GM21786 (cell line): ENCODE measurements around the gene PHF10.
"Not testable (repeated sequence)": the region's sequence is repeated elsewhere in the genome, so short reads cannot be mapped to it uniquely, and the experiment has no call there.

Source experiments
- ATAC-seq: cut with Tn5 transposase; IDR thresholded peaks from one replicate; pipeline ENCODE4 v1.9.1; 2021; ENCODE audit not compliant: unreplicated experiment

The PHF10 gene

GRCh38 chr6:169724494-169725124 is at the start of gene PHF10:
PHF10 (minus strand) TSS chr6:169724500; CDS start chr6:169723931, 569 bp downstream.
- ATAC-seq, result peak; percentile 36

DNA sequence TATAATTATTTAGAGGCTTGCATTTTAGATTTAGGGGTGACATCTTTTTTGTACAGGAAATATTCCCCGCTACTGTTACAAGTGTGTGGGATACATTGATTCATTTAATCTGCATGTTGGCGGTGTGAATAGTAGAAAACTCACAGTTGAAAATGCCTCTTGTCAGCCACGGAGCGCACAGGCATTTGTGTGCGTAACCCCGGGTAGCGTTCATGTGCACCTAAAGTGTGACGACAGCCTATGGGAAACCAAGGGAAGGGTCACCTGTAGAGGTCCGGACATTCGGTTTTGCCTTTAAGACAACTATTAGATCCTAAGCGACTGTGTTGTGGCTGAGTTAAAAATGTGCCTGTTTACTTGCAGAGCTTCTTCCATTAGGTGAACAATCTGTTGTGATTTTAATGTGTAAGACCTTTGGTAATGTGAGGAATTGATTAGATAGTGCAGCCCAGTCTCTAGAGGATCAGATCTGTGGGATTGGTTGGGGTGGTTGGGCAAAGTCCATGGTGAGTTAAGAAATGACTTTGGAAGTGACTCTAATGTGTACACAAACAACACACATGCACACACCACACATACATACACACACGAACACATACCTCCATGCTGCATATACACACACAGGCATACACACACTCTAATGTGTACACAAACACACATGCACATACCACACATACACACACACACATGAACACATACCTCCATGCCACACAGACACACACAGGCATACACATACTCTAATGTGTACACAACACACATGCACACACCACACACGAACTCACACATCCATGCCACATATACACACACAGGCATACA is 42.8 kb upstream of the PHF10 start:
- ATAC-seq, result no peak

DNA sequence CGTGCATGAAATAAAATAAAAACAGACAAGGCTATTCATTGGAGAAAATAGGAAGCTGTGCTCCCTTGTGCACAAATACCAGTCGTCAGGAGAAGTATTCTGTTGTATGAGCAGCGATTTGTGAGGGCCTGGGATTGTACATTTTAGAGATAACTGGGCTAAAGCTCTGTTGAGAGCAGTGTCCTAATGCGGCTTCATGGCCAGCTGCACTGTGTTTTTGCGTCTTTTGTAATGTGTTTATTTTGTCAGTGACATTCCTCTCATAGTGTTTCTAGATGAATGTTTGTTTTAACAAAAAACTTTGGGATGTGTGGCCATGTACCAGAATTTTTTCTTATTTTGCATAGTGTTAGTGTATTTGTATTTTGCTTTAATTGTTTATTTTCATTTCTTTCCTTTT is 41.9 kb upstream of the PHF10 start:
- no peak for ATAC-seq

GRCh38 chr6:169765789-169766188 is 41.5 kb upstream of the PHF10 start:
- ATAC-seq, result not testable (repeated sequence)

DNA sequence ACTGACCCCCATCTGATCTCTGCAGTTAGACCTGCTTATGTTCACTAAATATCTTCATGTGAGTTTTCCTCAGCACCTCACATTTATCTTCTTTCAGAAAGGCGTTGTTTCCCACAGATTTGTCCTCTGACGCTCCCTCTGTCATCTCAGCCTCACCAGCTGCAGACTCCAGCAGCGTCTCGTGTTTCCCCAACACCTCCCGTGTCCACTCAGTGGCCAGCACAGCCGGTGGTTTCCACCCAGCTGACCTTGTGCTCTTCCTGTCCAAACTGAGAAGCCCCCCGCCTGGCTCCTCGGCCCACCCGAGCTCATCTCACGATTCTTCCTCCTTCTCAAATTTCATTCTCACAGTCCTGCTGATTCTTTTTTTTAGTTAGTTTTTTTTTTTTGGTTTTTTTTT is 39.6 kb upstream of the PHF10 start:
- no peak for ATAC-seq

DNA sequence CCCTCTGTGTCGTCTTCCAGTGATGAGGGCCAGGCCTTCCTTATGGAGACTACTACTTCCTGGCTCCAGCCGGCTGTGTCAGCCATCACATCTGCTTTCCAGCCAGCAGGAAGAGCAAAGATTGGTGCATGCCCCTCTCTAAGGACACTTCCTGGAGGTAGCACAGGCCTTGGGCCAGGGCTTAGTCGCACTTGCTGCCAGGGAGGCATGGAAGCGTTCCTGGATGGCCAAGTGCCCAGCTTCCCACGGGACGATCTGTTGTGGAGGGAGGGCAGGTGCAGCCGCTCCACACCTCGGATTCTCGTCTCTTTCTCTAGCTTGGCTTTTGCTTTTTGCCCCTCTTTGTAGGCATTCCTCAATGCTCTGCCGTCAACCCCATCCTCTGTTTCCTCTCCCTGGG is 39.0 kb upstream of the PHF10 start:
- ATAC-seq, result no peak

GRCh38 chr6:169755162-169755561 is 30.9 kb upstream of the PHF10 start:
- ATAC-seq, result no peak

GRCh38 chr6:169752074-169752623 is 27.8 kb upstream of the PHF10 start:
- ATAC-seq, result no peak

GRCh38 chr6:169751242-169752073 is 27.2 kb upstream of the PHF10 start, which contains the start of the genes DYNLT2 and ERMARD:
DYNLT2 (minus strand) TSS chr6:169751572; CDS start chr6:169751458, 114 bp downstream.
ERMARD (plus strand) TSS chr6:169751622; CDS start chr6:169751658, 36 bp downstream.
- peak; percentile 96 for ATAC-seq

DNA sequence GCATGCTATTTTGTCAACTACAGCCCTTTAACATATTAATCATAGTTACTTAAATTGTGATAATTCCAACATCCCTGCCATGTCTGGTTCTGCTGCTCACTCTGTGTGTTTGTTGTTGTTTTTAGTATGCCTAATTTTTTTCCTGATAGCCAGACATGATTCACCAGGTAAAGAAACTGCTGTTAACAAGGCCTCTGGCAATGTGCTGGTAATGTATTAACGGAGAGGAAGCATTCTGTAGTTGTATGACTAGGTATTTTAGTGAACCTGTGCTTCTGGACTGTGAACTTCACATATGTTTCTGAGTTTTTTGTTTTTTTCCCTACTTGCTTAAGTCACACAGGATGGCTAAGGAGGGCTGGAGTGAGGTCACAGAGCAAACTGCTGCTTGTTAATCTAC is 22.3 kb upstream of the PHF10 start:
- ATAC-seq, result no peak

DNA sequence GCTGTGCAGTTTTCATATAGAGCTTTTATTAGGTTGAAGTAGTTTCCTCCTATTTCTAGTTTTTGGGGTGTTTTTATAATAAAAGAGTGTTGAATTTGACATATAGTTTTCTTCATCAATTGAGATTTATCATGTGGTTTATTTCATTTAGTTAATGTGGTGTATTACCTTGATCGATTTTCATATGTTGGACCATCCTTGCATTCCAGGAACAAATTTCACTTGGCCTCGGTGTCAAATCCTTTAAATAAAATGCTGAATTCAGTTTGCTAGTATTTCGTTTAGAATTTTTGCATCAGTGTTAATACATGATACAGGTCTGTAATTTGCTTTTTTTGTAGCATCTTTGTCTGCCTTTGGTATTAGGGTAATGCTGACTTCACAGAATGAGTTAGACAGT is 21.1 kb upstream of the PHF10 start:
- no peak for ATAC-seq

DNA sequence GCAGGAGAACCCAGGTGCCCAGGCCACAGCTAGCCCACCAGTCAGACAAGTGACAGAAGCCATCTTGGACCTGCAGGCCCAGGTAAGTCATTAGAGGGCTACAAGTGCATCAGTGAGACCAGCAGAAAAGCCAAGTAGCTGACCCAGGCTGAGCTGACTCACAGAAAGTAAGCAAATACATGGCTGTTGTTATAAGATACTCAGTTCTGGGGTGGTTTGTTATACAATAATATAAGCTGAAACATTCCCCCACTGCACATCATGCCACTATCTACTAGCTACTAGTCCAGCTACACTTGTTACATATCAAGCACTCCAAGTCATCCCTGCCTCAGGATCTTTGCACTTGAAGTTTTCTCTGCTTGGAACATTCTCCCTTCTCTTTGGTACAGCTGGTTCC is 17.0 kb upstream of the PHF10 start:
- ATAC-seq, result no peak

- ATAC-seq, result no peak
Observed at GRCh38 chr6:169738976-169739529, 14.8 kb upstream of the PHF10 start.

- ATAC-seq, result no peak
Observed at GRCh38 chr6:169738204-169738975, 14.1 kb upstream of the PHF10 start.

DNA sequence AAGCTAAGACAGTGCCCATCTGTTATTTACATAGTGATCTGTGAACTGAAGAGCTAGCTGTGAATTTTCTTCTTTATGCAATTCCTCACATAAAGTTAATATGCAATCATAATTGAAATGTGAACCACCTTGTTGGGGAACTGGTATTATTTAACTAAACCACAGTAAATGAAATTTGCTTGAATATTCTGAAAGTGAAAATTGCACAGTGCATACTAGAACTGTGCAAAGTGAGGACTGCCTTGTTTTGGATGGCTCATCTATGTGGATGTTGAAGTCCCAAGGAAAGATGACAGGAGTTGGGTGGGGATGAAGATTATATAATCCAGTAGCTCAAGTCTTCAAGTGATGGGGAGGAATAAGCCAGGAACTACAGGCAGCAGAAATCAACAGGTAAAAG is 5.7 kb upstream of the PHF10 start:
- no peak for ATAC-seq

- ATAC-seq, result no peak
Observed at GRCh38 chr6:169726963-169727362, 2.7 kb upstream of the PHF10 start.

- no peak for ATAC-seq
Observed at GRCh38 chr6:169726049-169726400, 1.7 kb upstream of the PHF10 start.

DNA sequence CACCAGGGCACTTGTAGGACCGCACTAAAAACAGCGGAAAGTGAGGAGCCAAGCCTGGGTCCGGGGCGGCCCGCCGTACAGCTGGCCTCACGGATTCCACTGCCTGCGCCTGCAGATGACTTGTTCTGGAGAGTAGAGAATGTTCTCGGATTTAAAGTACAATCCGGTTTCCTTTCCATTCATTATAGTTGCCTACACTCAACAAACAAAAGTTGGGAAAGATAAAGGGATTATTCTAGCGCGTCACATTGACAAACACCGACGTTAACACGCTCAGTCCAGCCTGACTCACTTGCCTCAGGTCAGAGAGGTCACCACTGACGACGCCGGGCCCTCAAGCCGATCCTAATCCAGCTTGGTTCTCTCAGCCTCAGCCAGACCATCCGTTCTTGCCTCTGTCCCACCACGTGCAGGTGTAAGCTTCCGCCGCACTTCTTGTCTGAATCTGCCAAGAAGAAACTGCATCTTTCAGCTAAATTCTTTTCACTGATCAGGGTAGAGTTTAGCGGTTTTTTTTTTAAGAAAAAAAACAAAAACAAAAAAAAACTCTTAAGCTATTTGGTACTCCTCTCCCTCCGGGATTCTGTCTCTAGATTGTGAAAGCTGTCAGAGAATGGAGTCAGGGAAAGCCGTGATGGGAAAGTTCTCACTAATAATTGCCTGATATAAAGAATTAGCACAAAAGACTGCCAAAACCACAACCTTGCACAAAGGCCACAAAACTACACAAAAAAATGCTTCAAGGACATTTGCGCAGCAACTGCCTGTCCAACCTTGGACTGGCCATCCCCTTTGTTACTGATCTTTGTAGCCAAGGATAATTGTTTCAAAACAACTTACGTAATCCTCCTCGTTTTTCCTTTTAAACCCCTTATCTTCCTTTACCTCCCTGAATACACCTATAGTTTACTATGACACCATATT is 1.1 kb upstream of the PHF10 start:
- no peak for ATAC-seq

DNA sequence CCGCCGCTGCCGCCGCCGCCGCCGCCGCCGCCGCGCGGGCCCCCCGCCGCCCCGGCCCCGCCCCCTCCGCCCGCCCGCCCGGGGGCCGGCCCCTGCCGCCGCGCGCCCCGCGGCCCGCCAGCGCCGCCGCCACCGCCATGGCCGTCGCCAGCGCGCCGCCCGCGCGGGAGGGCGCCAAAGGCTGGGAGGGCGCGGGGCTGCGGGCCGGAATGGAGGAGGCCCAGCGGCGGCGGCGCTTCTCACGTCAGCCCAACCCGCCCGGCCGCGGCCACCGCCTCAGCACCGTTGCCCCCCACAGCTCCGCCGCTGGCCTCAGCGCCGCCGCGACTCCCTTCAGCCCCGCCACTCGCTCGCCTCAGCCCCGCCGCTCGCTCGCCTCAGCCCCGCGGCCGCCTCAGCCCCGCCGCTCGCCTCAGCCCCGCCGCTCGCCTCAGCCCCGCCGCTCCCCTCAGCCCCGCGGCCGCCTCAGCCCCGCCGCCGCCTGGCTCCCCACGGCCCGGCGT is 258 bp downstream of the PHF10 start:
- ATAC-seq, result peak; percentile 32
